ENCODE data around the gene FTH1. TPM values are rescaled to one million over a fixed set of nuclear protein-coding genes. Genes with fewer than 3 reads are reported as not detected.

The FTH1 gene
- total RNA-seq, 1 experiment from 2014 or later, result 948 TPM

DNA sequence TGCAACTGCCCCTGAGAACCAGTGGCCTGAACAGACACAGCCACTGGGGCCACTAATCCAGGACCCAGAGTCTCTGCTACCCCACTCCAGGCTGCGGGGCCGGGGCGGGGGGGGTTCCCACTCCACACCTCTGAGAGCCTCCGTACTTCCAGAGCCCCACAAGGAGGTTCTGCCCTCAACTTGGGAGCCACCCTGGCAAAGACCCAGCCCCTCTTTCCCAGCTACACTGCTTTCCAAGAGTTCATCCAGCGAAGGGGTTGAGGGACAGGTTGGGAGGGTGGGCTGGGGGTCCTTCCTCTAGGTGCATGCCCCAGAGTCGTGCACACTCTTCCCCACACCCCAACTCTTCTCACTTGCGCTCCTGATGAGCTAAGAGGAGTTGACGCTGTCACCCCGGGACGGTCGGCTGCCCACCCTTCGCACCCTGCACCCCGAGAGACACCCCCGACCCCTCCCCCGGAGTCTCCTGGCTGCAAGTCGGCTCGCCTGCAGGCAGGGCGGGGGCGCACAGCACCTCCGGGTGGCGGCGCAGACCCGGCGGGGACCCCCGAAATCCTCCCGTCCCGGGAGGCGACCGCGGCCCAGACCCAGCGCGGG, 50.6 kb downstream of the FTH1 start:
- DNase-seq (ENCODE audit: low read depth), result no peak

DNA sequence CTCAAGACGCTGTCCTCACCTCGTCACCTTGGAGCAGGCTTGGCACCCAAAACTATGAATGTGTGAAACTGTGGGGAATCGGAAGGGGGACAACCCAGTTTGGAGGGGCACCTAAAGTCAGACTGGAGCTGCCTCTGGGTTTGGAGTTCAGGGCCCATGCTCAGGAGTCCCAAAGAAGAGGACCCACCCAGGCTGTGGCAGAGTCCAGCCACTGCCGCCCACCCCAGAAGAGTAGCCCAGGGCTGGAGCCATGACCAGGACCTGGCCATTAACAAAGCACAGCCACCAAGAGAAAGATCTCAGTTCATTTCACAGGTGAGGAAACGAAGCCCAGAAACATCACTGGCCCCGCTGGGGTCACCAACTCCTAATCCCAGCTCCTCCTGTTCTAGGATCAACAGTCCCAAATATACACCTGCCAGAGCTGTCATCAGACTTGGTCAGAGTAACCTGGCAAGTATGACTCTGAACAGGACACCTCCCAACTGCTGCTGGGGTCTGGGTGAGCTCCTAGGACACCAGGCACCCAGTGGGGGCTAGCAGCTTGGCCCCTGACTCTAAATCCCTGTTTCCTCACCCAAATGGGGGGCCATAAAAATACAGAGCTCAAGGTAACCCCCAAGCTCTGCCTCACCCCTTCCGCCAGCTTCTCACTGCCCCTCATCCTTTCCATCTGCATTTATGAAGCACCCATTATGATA, 52.8 kb downstream of the FTH1 start:
- no peak for DNase-seq (ENCODE audit: low read depth)

Other genes starting within 250 kb of the FTH1 start
- gene MYRF, start 215.0 kb downstream of the FTH1 start, total RNA-seq (2014; rRNA removed; shearing (Covaris generic)), result 4.3 and 5.0 TPM in 2 replicates
- gene TMEM258, start 175.0 kb downstream of the FTH1 start, total RNA-seq (2014; rRNA removed; shearing (Covaris generic)), result 87.6 and 166 TPM in 2 replicates
- 106 and 150 TPM in 2 replicates for gene FEN1, start 174.7 kb downstream of the FTH1 start, total RNA-seq (2014; rRNA removed; shearing (Covaris generic))
- 57.7 and 69.5 TPM in 2 replicates for gene FADS1, start 150.6 kb downstream of the FTH1 start, total RNA-seq (2014; rRNA removed; shearing (Covaris generic))
- gene FADS2, start 139.3 kb downstream of the FTH1 start, total RNA-seq (2014; rRNA removed; shearing (Covaris generic)), result 224 and 254 TPM in 2 replicates
- gene FADS3, start 76.1 kb downstream of the FTH1 start, total RNA-seq (2014; rRNA removed; shearing (Covaris generic)), result 82.9 and 102 TPM in 2 replicates
- 0.12 and 1.4 TPM in 2 replicates for gene RAB3IL1, start 50.1 kb downstream of the FTH1 start, total RNA-seq (2014; rRNA removed; shearing (Covaris generic))
- 0.05 and 0.96 TPM in 2 replicates for gene BEST1, start 17.3 kb downstream of the FTH1 start, total RNA-seq (2014; rRNA removed; shearing (Covaris generic))
- gene INCENP, start 156.4 kb upstream of the FTH1 start, total RNA-seq (2014; rRNA removed; shearing (Covaris generic)), result 47.9 and 76.2 TPM in 2 replicates
- gene SCGB1D1, start 222.6 kb upstream of the FTH1 start, total RNA-seq (2014; rRNA removed; shearing (Covaris generic)), result not detected in 2 replicates
- gene SCGB2A1, start 241.0 kb upstream of the FTH1 start, total RNA-seq (2014; rRNA removed; shearing (Covaris generic)), result not detected in 2 replicates

All from M059J (cell line).